Stimulated activated CD4-positive, alpha-beta T cell treated with anti-CD3 and anti-CD28 coated beads, Interleukin-12 subunit alpha, Interleukin-12 subunit beta, amount 100 ng/mL, for 4 hours (primary cell): Measurements from ENCODE around the gene TMEM132E.

Experiments used
- DNase-seq: peaks from one replicate; pipeline ENCODE4 v3.0.0-alpha.2; 2020

The TMEM132E gene

GRCh38 chr17:34668206-34668605, 88.8 kb downstream of the TMEM132E start:
- no peak for DNase-seq

DNA sequence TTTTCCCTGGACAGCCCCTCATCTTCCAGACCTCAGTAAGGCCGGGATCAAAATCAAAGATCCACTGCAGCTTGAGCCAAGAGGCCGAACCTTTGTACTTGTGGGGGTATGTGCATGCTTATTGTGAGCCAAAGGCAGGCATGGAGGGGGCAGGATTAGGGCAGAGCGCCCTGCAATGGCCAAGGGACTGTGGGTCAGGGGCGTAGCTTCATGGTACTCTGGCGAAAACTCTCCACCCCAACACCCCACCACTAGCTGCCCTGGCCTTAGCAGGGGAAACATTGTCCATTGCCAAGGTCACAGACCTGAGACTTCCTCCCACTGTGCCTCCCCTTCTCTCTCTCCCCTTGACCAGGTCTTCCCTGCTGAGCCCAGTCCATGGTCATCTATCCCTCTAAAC, 90.1 kb downstream of the TMEM132E start:
- DNase-seq = no peak

GRCh38 chr17:34670618-34671017, 91.2 kb downstream of the TMEM132E start:
- no peak for DNase-seq

- DNase-seq = no peak
Measured at GRCh38 chr17:34671191-34671590, 91.8 kb downstream of the TMEM132E start.

- no peak for DNase-seq
Measured at GRCh38 chr17:34672176-34672785, 92.9 kb downstream of the TMEM132E start.

- no peak for DNase-seq
Measured at GRCh38 chr17:34673516-34673915, 94.1 kb downstream of the TMEM132E start.

DNA sequence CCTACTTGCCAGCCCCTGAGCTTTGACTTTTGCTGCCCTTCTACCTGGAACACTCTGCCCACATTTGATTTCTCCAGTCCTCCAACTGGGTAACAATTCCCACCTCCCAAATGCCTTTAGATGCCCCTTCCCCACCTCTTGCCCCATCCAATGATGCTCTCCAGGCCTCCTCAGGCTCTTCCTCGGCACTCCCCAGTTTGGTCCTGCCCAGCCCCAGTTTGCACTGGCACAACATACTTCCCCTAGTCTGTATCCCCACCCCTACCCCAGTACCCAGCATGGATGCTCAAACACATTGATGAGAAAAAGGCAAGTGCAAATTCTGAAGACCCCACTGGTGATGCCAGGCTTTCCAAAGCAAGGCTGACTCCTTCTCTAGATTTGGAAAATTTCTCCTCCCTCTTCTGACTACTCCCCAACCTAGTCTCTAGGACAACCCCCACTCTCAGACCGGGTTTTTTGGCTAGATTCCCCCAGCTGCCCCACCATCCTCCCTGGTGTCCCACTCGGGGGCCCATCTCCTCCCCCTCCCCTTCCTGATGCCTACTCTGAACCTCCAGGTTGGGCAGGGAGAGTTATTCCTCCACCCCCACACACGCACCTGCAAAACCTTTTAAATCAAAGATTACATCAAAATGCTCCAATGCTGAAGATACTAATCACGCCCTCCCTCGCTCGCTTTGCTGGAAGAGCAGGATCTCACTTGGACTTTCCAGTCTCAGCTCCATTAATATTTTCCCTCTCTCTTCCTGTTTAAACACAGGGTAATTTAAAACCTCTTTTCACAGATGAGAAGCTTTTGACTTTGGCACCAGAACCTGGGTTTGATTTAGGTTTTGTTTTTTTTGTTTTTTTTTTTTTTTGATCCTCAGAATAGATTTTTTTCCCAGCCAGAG, 94.9 kb downstream of the TMEM132E start:
- no peak for DNase-seq

- DNase-seq = no peak
Measured at GRCh38 chr17:34675143-34675542, 95.8 kb downstream of the TMEM132E start.

DNA sequence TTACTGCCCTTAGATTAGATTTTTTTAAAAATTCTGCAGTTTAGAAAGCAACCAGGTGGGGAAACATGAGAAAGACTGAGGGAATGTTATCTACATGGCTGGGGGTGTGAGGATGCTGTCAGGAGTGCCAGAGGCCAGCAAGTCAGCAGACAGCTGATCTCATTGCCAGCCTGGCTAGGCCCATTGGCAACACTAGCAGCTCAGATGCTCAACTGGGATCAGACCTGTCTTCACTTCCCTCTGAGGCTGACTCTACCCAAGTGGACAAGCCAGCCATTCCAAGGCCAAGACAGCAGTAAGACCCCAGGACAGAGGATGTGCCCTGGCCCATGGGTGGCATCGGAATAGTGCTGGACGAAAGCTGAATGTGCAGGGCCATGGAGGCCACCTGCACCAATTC, 96.2 kb downstream of the TMEM132E start:
- DNase-seq = no peak

GRCh38 chr17:34680151-34680550, 100.8 kb downstream of the TMEM132E start:
- DNase-seq = no peak

GRCh38 chr17:34682305-34682704, 102.9 kb downstream of the TMEM132E start:
- DNase-seq = no peak

- DNase-seq = no peak
Measured at GRCh38 chr17:34683390-34683789, 104.0 kb downstream of the TMEM132E start.
